ENCODE data around the gene KCTD16. TPM values are rescaled to one million over a fixed set of nuclear protein-coding genes. Genes with fewer than 3 reads are reported as not detected.

Gene KCTD16
- total RNA-seq, 1 experiment from 2014 or later: 0.64 TPM

GRCh38 chr5:144130306-144130705 lies 40.4 kb upstream of the KCTD16 start:
- H3K4me3 ChIP-seq (replicated peaks in 1 of 2; ENCODE audit: low read depth in 1 of 2, low read length in 2 of 2): no peak overlapping the region
- ChIA-PET POLR2A (no interaction called here), RAD21 (ENCODE audit: low non-redundant PET in 1 of 2, low total read pairs in 2 of 2, uncharacterized antibody in 2 of 2, unreplicated experiment in 2 of 2) (no interaction called here), CTCF (interaction anchor here (1.0 kb wide), 1 partner anchor 12 kb away, joined by 5 read pairs; no protein-coding TSS in a partner anchor)
- no peaks in the 10 kb centered on the region for H3K4me1 ChIP-seq (ENCODE audit: control insufficient read depth in 1 of 2, insufficient read depth in 2 of 2, low read length in 2 of 2)
- DNase-seq (ENCODE audit: low read depth, low spot score) (no peak), ATAC-seq (no peak)
- no peaks in the 10 kb centered on the region for H3K9me2 ChIP-seq (ENCODE audit: insufficient read depth)
- no TSS peak for BruUV-seq (replicated peaks)
- H3K4me2 ChIP-seq (ENCODE audit: low read length): no peak overlapping the region
- H3K27ac ChIP-seq (ENCODE audit: low read depth, low read length): no peak overlapping the region
- TF ChIP-seq FOSL1 (IDR thresholded peaks at IDR 0.05; ENCODE audit: low read depth) (no peak), SRF (IDR thresholded peaks at IDR 0.05; ENCODE audit: low read depth) (no peak), EGR1 (IDR thresholded peaks at IDR 0.05; ENCODE audit: low read depth) (no peak), EZH2phosphoT487 (IDR thresholded peaks at IDR 0.05; ENCODE audit: borderline replicate concordance) (no peak)
- H3K27me3 ChIP-seq (ENCODE audit: insufficient read depth, low read length): no peaks in the 10 kb centered on the region; the same call in 1 of the 2 replicates
- no peak overlapping the region for H2AFZ ChIP-seq (ENCODE audit: low read depth, low read length, poor library complexity, severe bottlenecking)
- no peaks in the 10 kb centered on the region for H4K20me1 ChIP-seq (ENCODE audit: insufficient read depth)
- no peaks in the 10 kb centered on the region for H3K36me3 ChIP-seq (ENCODE audit: control insufficient read depth in 1 of 2, insufficient read depth in 2 of 2, low read length in 2 of 2)
- intact Hi-C loops (cut with micrococcal nuclease): no loop called here
- no peak overlapping the region for H3K9ac ChIP-seq (ENCODE audit: low read length)
- H3K9me3 ChIP-seq (ENCODE audit: control insufficient read depth in 1 of 2, insufficient read depth in 1 of 2, low read depth in 1 of 2, low read length in 2 of 2): no peaks in the 10 kb centered on the region
- H3K79me2 ChIP-seq (ENCODE audit: insufficient read depth, low read length): no peaks in the 10 kb centered on the region

- DNase-seq (ENCODE audit: low read depth, low spot score): no peak
- TF ChIP-seq CEBPB (IDR thresholded peaks at IDR 0.05; ENCODE audit: low read depth) (no peak), ZBTB33 (IDR thresholded peaks at IDR 0.05; ENCODE audit: extremely low read depth, insufficient replicate concordance, low read length) (no peak)
- Histone ChIP-seq H3K79me2 (ENCODE audit: insufficient read depth, low read length) (no peaks in the 10 kb centered on the region), H3K4me2 (ENCODE audit: low read length) (no peak overlapping the region), H3K27me3 (ENCODE audit: insufficient read depth, low read length) (no peaks in the 10 kb centered on the region; the same call in 1 of the 2 replicates), H3K9me3 (ENCODE audit: control insufficient read depth in 1 of 2, insufficient read depth in 1 of 2, low read depth in 1 of 2, low read length in 2 of 2) (no peaks in the 10 kb centered on the region), H3K36me3 (ENCODE audit: control insufficient read depth in 1 of 2, insufficient read depth in 2 of 2, low read length in 2 of 2) (no peaks in the 10 kb centered on the region), H3K9me2 (ENCODE audit: insufficient read depth) (no peaks in the 10 kb centered on the region), H3K4me3 (replicated peaks in 1 of 2; ENCODE audit: low read depth in 1 of 2, low read length in 2 of 2) (no peak overlapping the region), H3K4me1 (ENCODE audit: control insufficient read depth in 1 of 2, insufficient read depth in 2 of 2, low read length in 2 of 2) (no peaks in the 10 kb centered on the region), H4K20me1 (ENCODE audit: insufficient read depth) (no peaks in the 10 kb centered on the region), H2AFZ (ENCODE audit: low read depth, low read length, poor library complexity, severe bottlenecking) (no peak overlapping the region), H3K9ac (ENCODE audit: low read length) (no peak overlapping the region), H3K27ac (ENCODE audit: low read depth, low read length) (no peak overlapping the region)
- no peak for ATAC-seq
- intact Hi-C loops (cut with micrococcal nuclease): no loop called here
- CTCF ChIA-PET: interaction anchor here (1.0 kb wide), 1 partner anchor 11 kb away, joined by 5 read pairs; no protein-coding TSS in a partner anchor
- RAD21 ChIA-PET (ENCODE audit: low non-redundant PET in 1 of 2, low total read pairs in 2 of 2, uncharacterized antibody in 2 of 2, unreplicated experiment in 2 of 2): no interaction called here
- POLR2A ChIA-PET: no interaction called here
- BruUV-seq (replicated peaks): no TSS peak
These were observed 39.4 kb upstream of the KCTD16 start for GRCh38 chr5:144131261-144131660.

Measured in HCT116 (cell line).